ENCODE results near the gene COL6A3.
"Not testable (repeated sequence)": the region's sequence is repeated elsewhere in the genome, so short reads cannot be mapped to it uniquely, and the experiment has no call there.

COL6A3 gene

DNA sequence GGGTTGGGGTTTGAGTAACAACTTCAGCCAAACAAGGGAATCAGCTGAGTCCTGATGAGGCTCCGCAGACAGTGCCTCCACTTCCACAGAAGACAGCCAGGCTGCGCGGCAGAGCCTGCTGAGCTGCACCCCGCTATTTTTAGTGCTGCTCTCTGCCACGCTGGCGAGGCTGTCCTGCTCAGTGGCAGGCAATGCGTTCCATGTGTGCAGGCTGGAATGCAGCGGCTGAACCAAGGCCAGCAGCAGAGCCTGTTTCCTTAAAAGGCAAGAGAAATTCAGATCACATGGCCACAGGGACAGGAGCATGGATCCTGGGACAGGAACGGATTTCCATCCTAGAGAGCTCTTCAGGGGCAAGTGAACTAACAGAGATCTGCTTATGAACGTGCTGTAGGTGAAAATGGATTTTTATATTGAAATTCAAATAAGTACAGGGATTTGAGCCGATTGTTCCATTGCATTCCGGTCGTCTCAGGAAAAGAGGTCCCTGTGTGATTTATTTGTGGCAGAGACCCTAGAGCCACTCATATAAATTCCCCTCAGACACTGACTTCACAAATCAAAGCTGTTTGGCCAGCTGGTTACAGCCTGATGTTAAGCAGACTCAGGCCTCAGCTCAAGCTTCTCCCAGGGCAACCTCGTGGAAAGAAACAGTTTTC is 98.7 kb downstream of the COL6A3 start:
- DNase-seq (ENCODE audit: low read depth in 2 of 2): no peak

DNA sequence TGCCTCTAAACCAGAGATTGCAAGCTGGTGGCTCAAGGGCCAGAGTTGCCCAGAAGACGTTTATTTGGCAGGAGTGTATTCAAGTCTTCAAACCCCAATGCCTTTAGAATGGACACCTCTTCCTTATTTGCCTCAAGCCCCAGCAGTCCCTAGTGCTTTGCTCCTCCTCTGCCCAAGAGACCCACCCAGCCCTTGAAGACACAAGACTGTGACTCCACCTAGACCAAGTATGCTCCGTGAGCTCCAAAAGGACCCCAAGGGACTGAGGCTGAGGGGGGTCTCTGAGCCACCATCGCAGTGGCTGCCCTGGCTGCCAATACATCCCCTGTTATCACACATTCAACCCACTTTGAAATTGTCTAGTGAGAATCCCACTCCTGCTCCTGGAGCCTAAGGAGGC is 99.3 kb downstream of the COL6A3 start:
- DNase-seq (ENCODE audit: low read depth in 2 of 2): no peak

DNA sequence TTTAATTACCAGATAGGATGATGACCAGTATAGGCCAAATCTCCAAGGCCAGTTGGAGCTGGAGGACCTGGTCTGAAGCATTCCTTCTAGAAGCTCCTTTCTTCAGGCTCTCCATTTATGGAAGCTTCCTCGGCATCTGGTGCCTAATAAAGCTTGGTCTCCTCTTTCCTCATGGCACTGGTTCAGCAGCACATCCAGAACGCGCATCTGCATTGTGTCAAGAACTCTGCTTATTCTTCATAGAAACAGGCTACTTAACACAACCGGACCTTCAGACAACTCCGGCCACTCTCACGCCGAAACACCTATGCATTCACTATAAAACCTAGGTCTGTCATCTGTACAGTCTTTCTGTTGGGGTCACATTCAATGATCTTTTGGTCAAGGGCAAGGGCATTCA is 99.8 kb downstream of the COL6A3 start:
- no peak for DNase-seq (ENCODE audit: low read depth in 2 of 2)

DNA sequence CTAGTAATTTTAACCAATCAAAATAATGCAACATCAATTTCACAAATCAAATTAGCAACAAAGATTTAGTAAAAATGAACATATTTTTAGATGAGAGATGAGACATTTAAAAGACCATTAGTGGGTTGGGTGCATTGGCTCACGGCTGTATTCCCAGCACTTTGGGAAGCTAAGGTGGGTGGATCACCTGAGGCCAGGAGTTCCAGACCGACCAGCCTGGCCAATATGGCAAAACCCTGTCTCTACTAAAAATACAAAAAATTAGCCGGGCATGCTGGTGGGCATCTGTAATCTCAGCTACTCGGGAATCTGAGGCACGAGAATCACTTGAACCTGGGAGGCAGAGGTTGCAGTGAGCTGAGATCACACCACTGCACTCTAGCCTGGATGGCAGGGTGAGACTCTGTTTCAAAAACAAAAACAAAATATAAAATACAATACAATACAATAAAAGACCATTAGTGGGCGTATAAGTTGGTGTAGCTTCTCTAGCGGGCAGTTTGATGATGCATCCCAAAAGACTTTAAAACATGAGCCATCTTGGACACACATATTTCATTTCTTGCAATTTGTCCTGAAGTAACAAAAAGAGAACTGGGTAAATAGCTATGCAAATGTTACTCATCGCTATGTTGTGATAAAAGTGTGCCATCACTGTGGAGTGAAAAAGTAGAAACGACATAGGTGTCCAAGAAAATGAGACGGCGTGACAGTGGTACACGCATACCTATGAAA is 101.8 kb downstream of the COL6A3 start:
- DNase-seq (ENCODE audit: low read depth in 2 of 2): no peak

- DNase-seq (ENCODE audit: low read depth in 2 of 2): no peak
Observed at GRCh38 chr2:237310515-237311114, 103.3 kb downstream of the COL6A3 start.

- DNase-seq (ENCODE audit: low read depth in 2 of 2): no peak
Observed at GRCh38 chr2:237309416-237309815, 104.5 kb downstream of the COL6A3 start.

- no peak for DNase-seq (ENCODE audit: low read depth in 2 of 2)
Observed at GRCh38 chr2:237309011-237309410, 105.0 kb downstream of the COL6A3 start.

- DNase-seq (ENCODE audit: low read depth in 2 of 2): no peak
Observed at GRCh38 chr2:237307474-237307873, 106.5 kb downstream of the COL6A3 start.

DNA sequence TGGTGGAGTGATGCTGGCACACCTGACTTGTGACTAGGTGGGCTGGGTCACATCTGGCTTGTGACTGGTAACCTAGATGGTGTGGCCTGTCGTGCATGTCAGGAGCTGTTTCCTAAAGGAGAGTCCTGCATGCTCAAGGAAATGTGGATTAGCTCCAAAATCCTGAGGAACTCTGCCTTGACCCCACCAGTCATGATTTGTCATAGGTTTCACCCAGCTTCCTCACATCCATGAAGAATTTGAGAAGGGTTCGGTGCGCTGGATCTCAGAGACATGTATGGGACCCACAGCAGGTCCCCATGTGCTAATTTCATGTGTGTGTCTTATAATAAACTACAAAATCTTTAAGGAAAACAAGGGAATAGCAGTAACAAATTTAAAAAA is 107.2 kb downstream of the COL6A3 start:
- no peak for DNase-seq (ENCODE audit: low read depth in 2 of 2)

GRCh38 chr2:237306083-237306786 is 107.7 kb downstream of the COL6A3 start:
- no peak for DNase-seq (ENCODE audit: low read depth in 2 of 2)

DNA sequence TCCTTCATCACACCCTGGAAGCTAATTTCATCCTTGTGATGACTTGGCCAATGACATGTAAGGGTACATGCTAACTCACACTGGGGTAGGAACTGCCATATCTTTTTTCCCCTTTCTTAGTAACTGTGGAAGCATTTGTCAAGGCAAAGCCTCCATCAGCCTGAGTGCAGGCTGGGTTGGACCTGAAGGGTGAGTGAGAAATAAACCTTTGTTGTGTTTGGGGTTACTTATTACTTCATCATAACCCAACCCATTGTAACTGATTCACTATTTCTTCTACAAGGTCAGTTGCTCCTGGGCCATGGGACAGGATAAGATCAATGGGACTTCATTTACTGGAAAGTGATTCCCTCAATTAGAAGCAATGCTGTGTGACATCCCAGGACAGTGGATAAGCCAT is 108.4 kb downstream of the COL6A3 start:
- DNase-seq (ENCODE audit: low read depth in 2 of 2): no peak

DNA sequence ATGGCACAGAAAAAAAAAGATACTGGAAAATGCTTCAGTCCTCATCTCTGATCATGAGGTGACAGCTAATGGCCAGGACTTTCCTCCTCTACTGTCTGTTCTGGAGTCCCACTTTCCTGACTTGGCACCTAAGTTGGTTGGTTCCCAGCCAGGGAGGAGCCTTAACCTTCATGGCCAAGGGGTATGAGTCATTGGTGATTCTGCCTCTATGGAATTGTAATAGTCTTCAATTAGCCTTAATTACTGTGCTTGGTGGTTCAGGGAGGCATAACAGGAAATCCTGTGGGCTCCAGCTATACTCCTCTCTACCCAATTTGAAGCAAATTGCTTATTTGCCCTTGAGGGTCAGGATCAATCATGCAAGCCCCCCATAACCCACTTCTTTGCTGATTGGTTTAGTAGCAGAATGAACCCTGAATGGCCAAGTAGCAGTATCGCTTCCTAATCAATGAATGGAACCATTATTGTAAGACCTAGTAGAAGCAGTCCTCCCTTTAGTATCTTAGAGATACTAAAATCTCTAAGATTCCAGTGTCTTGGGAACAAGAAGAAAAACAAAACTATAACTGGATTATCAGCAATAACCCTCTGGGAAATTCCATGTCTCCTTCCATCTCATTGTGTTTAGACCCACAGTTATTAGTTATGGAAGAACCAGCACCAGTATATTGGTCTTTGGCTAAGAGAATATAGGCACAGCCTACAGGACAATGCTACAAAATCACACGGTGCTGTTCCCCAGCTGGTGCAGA is 109.0 kb downstream of the COL6A3 start:
- DNase-seq (ENCODE audit: low read depth in 2 of 2): no peak

DNA sequence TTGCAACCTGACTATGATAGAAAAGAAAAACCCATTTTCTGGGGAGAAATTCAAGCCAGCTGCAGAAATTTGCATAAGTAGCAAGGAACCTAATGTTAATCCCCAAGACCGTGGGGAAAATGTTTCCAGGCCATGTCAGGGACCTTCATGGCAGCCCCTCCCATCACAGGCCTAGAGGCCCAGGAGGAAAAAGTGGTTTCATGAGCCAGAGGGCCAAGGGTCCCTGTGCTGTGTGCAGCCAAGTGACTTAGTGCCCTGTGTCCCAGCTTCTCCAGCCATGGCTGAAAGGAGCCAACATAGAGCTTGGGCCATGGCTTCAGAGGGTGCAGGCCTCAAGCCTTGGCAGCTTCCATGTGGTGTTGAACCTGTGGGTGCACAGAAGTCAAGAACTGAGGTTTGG is 110.7 kb downstream of the COL6A3 start:
- not testable (repeated sequence) for DNase-seq (ENCODE audit: low read depth in 2 of 2)

DNA sequence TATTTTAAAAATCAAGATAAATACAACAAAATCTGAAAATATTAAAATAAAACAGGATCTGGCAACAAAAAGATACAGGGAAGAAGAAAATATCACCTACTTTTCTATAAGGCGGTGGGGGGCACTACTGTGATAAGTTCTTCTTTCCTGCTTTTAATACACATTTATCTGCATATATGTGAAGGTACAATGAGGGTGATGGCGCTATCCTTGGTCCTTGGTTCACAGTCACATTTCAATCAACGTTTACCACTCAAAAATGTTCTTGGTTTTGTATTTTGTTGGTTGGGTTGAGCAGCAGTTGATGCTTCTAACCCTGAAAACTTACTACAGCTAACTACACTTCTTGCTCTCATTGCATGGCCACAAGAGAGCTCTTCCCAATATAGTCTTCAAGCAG is 112.4 kb downstream of the COL6A3 start:
- no peak for DNase-seq (ENCODE audit: low read depth in 2 of 2)

- no peak for DNase-seq (ENCODE audit: low read depth in 2 of 2)
Observed at GRCh38 chr2:237300739-237301138, 113.2 kb downstream of the COL6A3 start.

DNA sequence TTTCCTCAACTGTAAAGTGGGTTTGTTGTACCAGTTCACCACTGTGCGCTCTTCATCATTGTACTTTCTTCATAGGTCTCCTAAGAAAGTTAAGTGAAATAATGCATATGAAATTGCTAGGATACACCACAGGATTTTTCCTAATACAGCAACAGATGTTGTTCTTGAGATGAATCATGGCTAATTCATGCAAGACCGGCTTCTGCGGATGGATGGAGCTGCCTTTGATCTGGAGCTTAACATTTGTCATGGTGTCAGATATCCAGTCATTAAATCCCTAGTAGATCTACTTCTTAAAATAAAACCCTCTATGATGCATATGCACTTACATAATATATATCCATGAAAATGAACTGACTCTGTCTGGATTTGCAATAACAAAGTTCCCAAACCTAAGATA is 114.1 kb downstream of the COL6A3 start:
- DNase-seq (ENCODE audit: low read depth in 2 of 2): no peak

GRCh38 chr2:237298151-237299118 is 115.5 kb downstream of the COL6A3 start:
- DNase-seq (ENCODE audit: low read depth in 2 of 2): no peak

DNA sequence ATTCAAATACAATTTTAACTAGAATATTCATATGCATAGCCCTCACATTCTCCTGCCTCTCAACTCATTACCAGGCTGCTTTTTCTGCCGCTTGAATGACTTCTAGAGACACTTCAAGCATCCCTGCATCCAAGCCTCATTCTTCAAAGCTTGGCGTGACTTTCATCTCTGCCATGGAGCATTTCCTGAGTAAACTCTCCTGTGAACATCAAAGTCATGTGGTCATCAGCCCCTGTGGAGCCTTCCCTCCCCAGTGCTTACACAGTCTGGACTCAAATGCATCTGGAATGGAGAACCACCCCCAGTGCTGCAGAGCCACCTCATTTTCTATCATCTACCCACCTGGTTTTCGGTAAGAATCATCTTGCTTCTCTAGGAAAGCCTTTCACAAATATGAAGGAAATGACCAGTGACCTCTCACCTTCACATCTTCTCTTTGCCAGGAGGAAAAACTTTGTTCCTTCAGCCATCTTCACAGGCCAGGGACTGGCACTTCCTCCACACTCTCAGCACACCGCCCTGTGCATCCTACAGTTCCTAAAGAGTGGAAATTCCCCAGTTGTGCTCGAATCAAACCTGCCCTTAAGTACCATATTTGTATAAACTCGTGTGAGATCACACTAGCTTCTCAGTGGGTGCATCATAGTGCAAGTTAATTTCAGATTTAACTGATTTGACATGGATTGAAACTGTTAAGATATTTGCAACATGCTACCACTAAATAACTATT is 116.4 kb downstream of the COL6A3 start:
- DNase-seq (ENCODE audit: low read depth in 2 of 2): no peak

DNA sequence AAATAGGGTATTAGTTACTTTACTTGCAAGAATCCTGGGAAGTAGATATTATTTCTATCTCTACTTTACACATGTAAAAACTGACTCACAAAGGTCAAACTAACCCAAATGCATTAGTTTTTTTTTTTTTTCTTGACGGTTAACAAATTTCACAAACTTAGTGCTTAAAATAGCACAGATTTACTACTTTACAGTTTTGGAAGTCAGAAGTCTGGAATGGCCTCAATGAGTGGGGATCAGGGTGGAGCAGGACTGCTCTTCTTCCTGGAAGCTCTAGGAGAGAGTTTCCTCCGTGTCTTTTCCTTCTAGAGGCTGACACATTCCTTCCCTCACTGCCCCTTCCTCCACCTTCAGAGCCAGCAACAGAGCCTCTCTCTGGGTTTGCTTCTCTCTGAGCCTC is 117.2 kb downstream of the COL6A3 start:
- DNase-seq (ENCODE audit: low read depth in 2 of 2): no peak

GRCh38 chr2:237295889-237296480 is 118.0 kb downstream of the COL6A3 start:
- DNase-seq (ENCODE audit: low read depth in 2 of 2): no peak

Measured in stimulated activated CD8-positive, alpha-beta memory T cell treated with anti-CD3 and anti-CD28 coated beads, Interleukin-7, amount 100 ng/mL, for 1 hour (primary cell).